Mesenchymal stem cell (in vitro differentiated cells and primary cell): ENCODE data around the gene GNG8.
A peak's percentile ranks its signal among the peaks of the same experiment; 100 is the strongest.

Experiments
- DNase-seq: peaks from one replicate; pipeline ENCODE4 v3.0.0-alpha.2; 2013
- H2AFZ ChIP-seq: one replicate; pipeline ENCODE4 v1.6.1; 2013; ENCODE audit warnings: low read depth, mild to moderate bottlenecking, control low read depth, inconsistent platforms, low read length, moderate library complexity
- H2AK5ac ChIP-seq: 2 replicates; pipeline ENCODE4 v1.6.1; 2013; ENCODE audit warnings: low read length, moderate library complexity, mild to moderate bottlenecking, inconsistent platforms; ENCODE audit not compliant: severe bottlenecking
- H2BK120ac ChIP-seq: one replicate; pipeline ENCODE4 v1.6.1; 2013; ENCODE audit warnings: low read depth, mild to moderate bottlenecking, inconsistent platforms, low read length, moderate library complexity
- H2BK12ac ChIP-seq, 2 experiments: one replicate each; pipeline ENCODE4 v1.6.1; 2013; ENCODE audit warnings: inconsistent platforms in 2 of 2, low read length in 2 of 2, mild to moderate bottlenecking in 2 of 2, moderate library complexity in 2 of 2, control low read depth in 1 of 2
- H2BK15ac ChIP-seq: one replicate; pipeline ENCODE4 v1.6.1; 2013; ENCODE audit warnings: mild to moderate bottlenecking, low read depth, inconsistent platforms; ENCODE audit not compliant: poor library complexity, severe bottlenecking
- H2BK5ac ChIP-seq: 2 replicates; pipeline ENCODE4 v1.6.1; 2013; ENCODE audit warnings: low read depth, mild to moderate bottlenecking, low read length, control low read depth, inconsistent platforms; ENCODE audit not compliant: poor library complexity, severe bottlenecking
- H3K14ac ChIP-seq, 2 experiments: one replicate each; pipeline ENCODE4 v1.6.1; 2013; ENCODE audit warnings: inconsistent platforms in 2 of 2, low read length in 2 of 2, control low read depth in 1 of 2, mild to moderate bottlenecking in 1 of 2, moderate library complexity in 1 of 2
- H3K18ac ChIP-seq, 2 experiments: one replicate each; pipeline ENCODE4 v1.6.1; 2013; ENCODE audit warnings: inconsistent platforms in 2 of 2, low read length in 2 of 2, control low read depth in 1 of 2, low read depth in 1 of 2, mild to moderate bottlenecking in 1 of 2
- H3K23ac ChIP-seq, 2 experiments: one replicate each; pipeline ENCODE4 v1.6.1; 2013; ENCODE audit warnings: inconsistent platforms in 2 of 2, low read length in 2 of 2, mild to moderate bottlenecking in 2 of 2, moderate library complexity in 2 of 2, control low read depth in 1 of 2
- H3K27ac ChIP-seq: 2 replicates; pipeline ENCODE4 v1.5.1; 2013; ENCODE audit warnings: mild to moderate bottlenecking, moderate library complexity, low read length, control low read depth, inconsistent platforms; ENCODE audit not compliant: poor library complexity, severe bottlenecking
- H3K27me3 ChIP-seq, 2 experiments: 2 replicates each; pipeline versions ENCODE4 v1.6.1 to v1.7.0; 2013; ENCODE audit warnings: low read length in 2 of 2, mild to moderate bottlenecking in 2 of 2, moderate library complexity in 2 of 2, control low read depth in 1 of 2, inconsistent platforms in 1 of 2; ENCODE audit not compliant: control insufficient read depth in 1 of 2, insufficient read depth in 1 of 2
- H3K36me3 ChIP-seq, 2 experiments: 2 replicates each; pipeline versions ENCODE4 v1.6.1 to v1.7.0; 2013; ENCODE audit warnings: low read length in 2 of 2, control low read depth in 1 of 2, inconsistent platforms in 1 of 2, low read depth in 1 of 2, mild to moderate bottlenecking in 1 of 2; ENCODE audit not compliant: insufficient read depth in 2 of 2, control insufficient read depth in 1 of 2
- H3K4ac ChIP-seq, 2 experiments: one replicate each; pipeline ENCODE4 v1.6.1; 2013; ENCODE audit warnings: inconsistent platforms in 2 of 2, low read length in 2 of 2, mild to moderate bottlenecking in 2 of 2, moderate library complexity in 2 of 2, control low read depth in 1 of 2, low read depth in 1 of 2
- H3K4me1 ChIP-seq: 2 replicates; pipeline ENCODE4 v1.6.1; 2013; ENCODE audit warnings: low read depth, low read length, control low read depth; ENCODE audit not compliant: control insufficient read depth, insufficient read depth
- H3K4me2 ChIP-seq: 2 replicates; pipeline ENCODE4 v1.6.1; 2013; ENCODE audit warnings: low read length, mild to moderate bottlenecking, inconsistent platforms; ENCODE audit not compliant: poor library complexity, severe bottlenecking
- H3K4me3 ChIP-seq, 2 experiments: 2 replicates each; pipeline versions ENCODE4 v1.5.1 to v1.7.0; 2013; ENCODE audit warnings: low read length in 2 of 2, mild to moderate bottlenecking in 2 of 2, control low read depth in 1 of 2, low read depth in 1 of 2; ENCODE audit not compliant: insufficient read depth in 1 of 2
- H3K79me1 ChIP-seq: replicated peaks from 2 replicates; pipeline ENCODE4 v1.6.1; 2013; ENCODE audit warnings: mild to moderate bottlenecking, control low read depth, low read length, inconsistent platforms; ENCODE audit not compliant: poor library complexity, severe bottlenecking
- H3K9ac ChIP-seq: 2 replicates; pipeline ENCODE4 v1.7.0; 2013; ENCODE audit warnings: mild to moderate bottlenecking, low read length, moderate library complexity
- H3K9me3 ChIP-seq: 2 replicates; pipeline ENCODE4 v1.7.0; 2013; ENCODE audit warnings: mild to moderate bottlenecking, low read length; ENCODE audit not compliant: control insufficient read depth
- H4K8ac ChIP-seq: one replicate; pipeline ENCODE4 v1.6.1; 2013; ENCODE audit warnings: inconsistent platforms, mild to moderate bottlenecking, low read length, moderate library complexity
- H4K91ac ChIP-seq: one replicate; pipeline ENCODE4 v1.6.1; 2013; ENCODE audit warnings: mild to moderate bottlenecking, low read length, inconsistent platforms
- WGBS: methylation state at CpG from one replicate; pipeline ENCODE4 v1.1.7; 2013; ENCODE audit warnings: mixed read lengths; 5-methylcytosine and 5-hydroxymethylcytosine counted together

GNG8 gene

DNA sequence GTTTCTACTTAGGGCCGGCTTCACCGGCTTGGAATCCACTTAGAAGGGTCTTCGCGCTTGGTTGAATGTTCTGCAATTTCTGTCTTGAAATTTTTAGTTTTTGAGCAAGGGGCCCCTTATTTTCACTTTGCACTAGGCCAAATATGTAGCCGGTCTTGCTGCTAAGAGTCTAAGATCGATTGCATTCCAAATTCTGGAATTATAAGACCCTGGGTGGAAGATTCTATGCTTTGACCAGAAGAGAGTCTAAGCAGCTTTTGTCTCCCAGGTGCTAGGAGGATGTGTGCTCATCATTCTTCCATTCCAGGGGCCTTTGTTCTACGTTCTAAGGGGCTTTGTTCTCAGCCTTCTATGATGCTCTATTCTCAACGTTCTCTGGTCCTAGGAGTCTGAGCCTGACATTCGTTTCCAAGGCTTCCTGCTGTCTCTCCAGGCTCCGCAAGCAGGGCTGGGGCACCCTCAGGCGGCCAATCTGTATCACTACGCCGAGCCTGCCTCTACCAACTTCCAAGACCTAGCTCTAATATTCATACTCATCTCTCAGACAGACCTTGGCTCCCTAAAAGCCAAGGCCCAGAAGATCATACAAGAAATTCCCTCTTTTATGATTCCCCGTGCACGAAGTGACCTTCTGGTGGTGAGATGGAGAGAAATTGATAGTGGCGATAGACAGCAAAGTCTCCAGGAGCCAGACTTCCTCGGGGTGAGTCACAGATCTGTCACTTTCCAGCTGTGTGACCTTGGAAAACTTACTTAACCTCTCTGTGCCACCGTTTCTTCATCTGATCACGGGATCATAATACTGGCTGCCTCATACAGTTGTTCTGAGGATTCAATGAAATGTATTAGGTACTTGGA, 26.0 kb upstream of the GNG8 start:
- H2BK12ac ChIP-seq: no peak overlapping the region
- H3K4me2 ChIP-seq: peak overlapping the region; percentile 98
- H4K8ac ChIP-seq: no peak overlapping the region
- H2AK5ac ChIP-seq: no peak overlapping the region
- no peak overlapping the region for H2BK120ac ChIP-seq
- peaks cover 0 to 22% of the 10 kb centered on the region in 2 experiments for H3K27me3 ChIP-seq
- H2AFZ ChIP-seq: no peak overlapping the region
- H3K9me3 ChIP-seq: no peaks in the 10 kb centered on the region
- peak overlapping the region; percentile 74 for H3K9ac ChIP-seq
- H3K36me3 ChIP-seq: no peaks in the 10 kb centered on the region
- peak; percentile 94 for DNase-seq
- H3K79me1 ChIP-seq: no peaks in the 10 kb centered on the region
- no peak overlapping the region for H3K4ac ChIP-seq
- no peak overlapping the region for H3K27ac ChIP-seq
- H3K4me1 ChIP-seq: peaks cover 19% of the 10 kb centered on the region
- H3K14ac ChIP-seq: no peak overlapping the region
- no peak overlapping the region for H3K23ac ChIP-seq
- H2BK15ac ChIP-seq: no peak overlapping the region
- 19% methylated on average over 19 of the region's 19 CpGs for WGBS
- peak overlapping the region; percentile 10 for H4K91ac ChIP-seq
- peak overlapping the region in 1 of 2 experiments; percentile 76 for H3K4me3 ChIP-seq
- H3K18ac ChIP-seq: peak overlapping the region; percentile 49 to 50
- no peak overlapping the region for H2BK5ac ChIP-seq

- DNase-seq: peak; percentile 100
- H2BK5ac ChIP-seq: no peak within 1 kb of the TSS
- peak within 1 kb of the TSS; percentile 78 to 97 for H3K18ac ChIP-seq
- peak within 1 kb of the TSS; percentile 68 for H2AFZ ChIP-seq
- peak within 1 kb of the TSS; percentile 61 to 79 for H3K4me3 ChIP-seq
- H3K4ac ChIP-seq: peak within 1 kb of the TSS; percentile 96 to 98
- peak within 1 kb of the TSS in 1 of 2 experiments; percentile 97 for H3K14ac ChIP-seq
- H4K91ac ChIP-seq: peak within 1 kb of the TSS; percentile 90
- peak within 1 kb of the TSS; percentile 74 for H3K9ac ChIP-seq
- WGBS: under 1% methylated on average over 50 of the region's 61 CpGs
- peak within 1 kb of the TSS; percentile 77 for H2BK120ac ChIP-seq
- peaks cover 0 to 22% of the 10 kb centered on the region in 2 experiments for H3K27me3 ChIP-seq
- no peaks in the 10 kb centered on the region for H3K9me3 ChIP-seq
- no peaks in the 10 kb centered on the region for H3K36me3 ChIP-seq
- H3K27ac ChIP-seq: no peak within 1 kb of the TSS
- H2BK15ac ChIP-seq: peak within 1 kb of the TSS; percentile 68
- H3K23ac ChIP-seq: peak within 1 kb of the TSS in 1 of 2 experiments; percentile 86
- H2BK12ac ChIP-seq: peak within 1 kb of the TSS in 1 of 2 experiments; percentile 79
- peak within 1 kb of the TSS; percentile 84 for H4K8ac ChIP-seq
- peaks cover 19% of the 10 kb centered on the region for H3K4me1 ChIP-seq
- no peaks in the 10 kb centered on the region for H3K79me1 ChIP-seq
- peak within 1 kb of the TSS; percentile 98 for H3K4me2 ChIP-seq
- no peak within 1 kb of the TSS for H2AK5ac ChIP-seq
Observed at GRCh38 chr19:46661020-46661731, 25.2 kb upstream of the GNG8 start, which contains the start of gene DACT3. DACT3 (minus strand) TSS chr19:46661182; CDS start chr19:46661064, 118 bp downstream.

DNA sequence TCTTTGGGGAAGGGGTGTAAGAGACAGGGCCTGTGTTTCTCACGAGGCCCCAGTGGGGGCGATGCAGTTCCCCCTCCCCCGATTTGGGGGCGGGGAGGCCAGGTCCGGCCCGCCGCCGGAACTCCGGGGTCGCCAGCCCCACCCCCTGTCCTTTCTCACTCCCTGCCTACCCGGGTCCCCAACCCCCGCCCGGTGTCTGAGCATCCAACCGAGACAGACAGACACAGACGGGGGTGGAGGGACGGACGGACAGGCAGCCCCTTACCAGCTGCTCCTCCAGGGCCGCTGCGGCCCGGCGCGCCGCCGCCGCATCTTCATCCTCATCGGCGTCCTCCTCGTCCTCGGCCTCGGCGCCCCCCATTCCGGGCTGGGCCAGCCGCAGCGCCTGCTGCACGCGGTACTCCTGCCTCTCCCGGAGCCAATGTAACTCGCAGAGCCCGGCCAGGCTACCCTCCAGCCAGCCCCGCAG, 24.6 kb upstream of the GNG8 start:
- WGBS: under 1% methylated on average over 38 of the region's 40 CpGs

More for the DNA sequence above, 24.6 kb upstream of the GNG8 start:
- H3K79me1 ChIP-seq: no peaks in the 10 kb centered on the region
- peak overlapping the region in 1 of 2 experiments; percentile 97 for H3K14ac ChIP-seq
- H4K8ac ChIP-seq: peak overlapping the region; percentile 51
- no peaks in the 10 kb centered on the region for H3K9me3 ChIP-seq
- peak overlapping the region; percentile 68 for H2AFZ ChIP-seq
- H2BK15ac ChIP-seq: peak overlapping the region; percentile 68
- H3K4ac ChIP-seq: peak overlapping the region; percentile 96 to 98
- peaks cover 19% of the 10 kb centered on the region for H3K4me1 ChIP-seq
- H3K18ac ChIP-seq: peak overlapping the region; percentile 78 to 97
- H3K27me3 ChIP-seq: peaks cover 0 to 22% of the 10 kb centered on the region in 2 experiments
- no peak overlapping the region for H3K27ac ChIP-seq
- no peak for DNase-seq
- peak overlapping the region; percentile 93 for H3K4me2 ChIP-seq
- peak overlapping the region; percentile 61 to 79 for H3K4me3 ChIP-seq
- H3K23ac ChIP-seq: peak overlapping the region in 1 of 2 experiments; percentile 86
- H3K36me3 ChIP-seq: no peaks in the 10 kb centered on the region
- H2BK12ac ChIP-seq: peak overlapping the region in 1 of 2 experiments; percentile 79
- no peak overlapping the region for H2BK5ac ChIP-seq
- peak overlapping the region; percentile 74 for H3K9ac ChIP-seq
- H2AK5ac ChIP-seq: no peak overlapping the region
- H4K91ac ChIP-seq: peak overlapping the region; percentile 90
- H2BK120ac ChIP-seq: peak overlapping the region; percentile 77
